Osteoblast (primary cell): ENCODE results near the gene OSGEPL1. TPM values are rescaled to one million over a fixed set of nuclear protein-coding genes. Genes with fewer than 3 reads are reported as not detected.
"Not testable (repeated sequence)": the region's sequence is repeated elsewhere in the genome, so short reads cannot be mapped to it uniquely, and the experiment has no call there.

ENCODE experiments used
- DNase-seq: peaks from one replicate; pipeline ENCODE4 v3.0.0; 2011; ENCODE audit warnings: low spot score, mixed read lengths; ENCODE audit not compliant: insufficient read length; ENCODE audit errors: missing footprints
- H2AFZ ChIP-seq: 2 replicates; pipeline ENCODE4 v1.6.0; 2011; ENCODE audit warnings: mild to moderate bottlenecking, low read length
- H3K27ac ChIP-seq: 2 replicates; pipeline ENCODE4 v1.5.1; 2011; ENCODE audit warnings: mild to moderate bottlenecking, low read depth, low read length, moderate library complexity
- H3K27me3 ChIP-seq: 2 replicates; pipeline ENCODE4 v1.6.0; 2012; ENCODE audit warnings: mild to moderate bottlenecking, control low read depth, inconsistent platforms, low read length, moderate library complexity; ENCODE audit not compliant: insufficient read depth
- H3K36me3 ChIP-seq: 2 replicates; pipeline ENCODE4 v1.5.1; 2011; ENCODE audit warnings: mild to moderate bottlenecking, low read length, control low read depth, moderate library complexity; ENCODE audit not compliant: insufficient read depth
- H3K4me1 ChIP-seq: 2 replicates; pipeline ENCODE4 v1.5.1; 2011; ENCODE audit warnings: mild to moderate bottlenecking, low read length, control low read depth, moderate library complexity; ENCODE audit not compliant: insufficient read depth
- H3K4me2 ChIP-seq: 2 replicates; pipeline ENCODE4 v1.6.0; 2011; ENCODE audit warnings: mild to moderate bottlenecking, low read length; ENCODE audit not compliant: insufficient read depth
- H3K4me3 ChIP-seq: fragments of 200-600 bp; sonication (generic); 3 replicates; pipeline ENCODE4 v1.5.1; 2012; ENCODE audit warnings: mild to moderate bottlenecking, low read length, inconsistent platforms; ENCODE audit not compliant: insufficient read depth
- H3K79me2 ChIP-seq: 2 replicates; pipeline ENCODE4 v1.6.0; 2012; ENCODE audit warnings: mild to moderate bottlenecking, low read length, control low read depth, inconsistent platforms; ENCODE audit not compliant: insufficient read depth
- H3K9me3 ChIP-seq: 2 replicates; pipeline ENCODE4 v1.5.1; 2011; ENCODE audit warnings: low read depth, low read length, control low read depth
- H4K20me1 ChIP-seq: 2 replicates; pipeline ENCODE4 v1.6.0; 2012; ENCODE audit warnings: mild to moderate bottlenecking, low read length, control low read depth; ENCODE audit not compliant: insufficient read depth
- CTCF ChIP-seq: IDR thresholded peaks from 2 replicates; pipeline ENCODE4 v1.5.1; 2011; ENCODE audit warnings: mild to moderate bottlenecking, low read depth, low read length, moderate library complexity; ENCODE audit errors: extremely low read depth
- total RNA-seq: library from RNA; depleted of rRNA; stranded (reverse); fragments of >200 nt; gene quantifications from 2 replicates; pipeline ENCODE4 v1.2.3, GENCODE V29; 2012

OSGEPL1 gene
- total RNA-seq, 1 donor, result 7.2 TPM

- peaks cover 3% of the 10 kb centered on the region for H3K79me2 ChIP-seq
- TF ChIP-seq CTCF, result no peak
- peak overlapping the region; percentile 88 for H2AFZ ChIP-seq
- H3K4me2 ChIP-seq, result peak overlapping the region; percentile 90
- H3K27ac ChIP-seq, result peak overlapping the region; percentile 69
- no peak for DNase-seq
- H3K9me3 ChIP-seq, result no peaks in the 10 kb centered on the region
- peak overlapping the region; percentile 79 for H3K4me3 ChIP-seq
- no peaks in the 10 kb centered on the region for H3K27me3 ChIP-seq
- no peaks in the 10 kb centered on the region for H3K36me3 ChIP-seq
- H3K4me1 ChIP-seq, result peaks cover 14% of the 10 kb centered on the region
- H4K20me1 ChIP-seq, result no peaks in the 10 kb centered on the region
These were observed 402 bp downstream of the OSGEPL1 start for GRCh38 chr2:189762229-189762550.

GRCh38 chr2:189760154-189760553 is 2.4 kb downstream of the OSGEPL1 start:
- not testable (repeated sequence) for H3K36me3 ChIP-seq, H3K27ac ChIP-seq, H4K20me1 ChIP-seq, H3K9me3 ChIP-seq, DNase-seq, H2AFZ ChIP-seq, H3K4me3 ChIP-seq, H3K27me3 ChIP-seq, H3K4me2 ChIP-seq, H3K79me2 ChIP-seq
- peaks cover 14% of the 10 kb centered on the region for H3K4me1 ChIP-seq

GRCh38 chr2:189756311-189756952 is 6.2 kb downstream of the OSGEPL1 start:
- no peak overlapping the region for H3K27ac ChIP-seq
- TF ChIP-seq CTCF, result no peak
- H2AFZ ChIP-seq, result no peak overlapping the region
- H3K4me3 ChIP-seq, result no peak overlapping the region
- H4K20me1 ChIP-seq, result no peaks in the 10 kb centered on the region
- no peak overlapping the region for H3K4me2 ChIP-seq
- H3K36me3 ChIP-seq, result peaks cover 26% of the 10 kb centered on the region
- DNase-seq, result no peak
- H3K79me2 ChIP-seq, result no peaks in the 10 kb centered on the region
- H3K4me1 ChIP-seq, result no peaks in the 10 kb centered on the region
- no peaks in the 10 kb centered on the region for H3K9me3 ChIP-seq
- H3K27me3 ChIP-seq, result no peaks in the 10 kb centered on the region

DNA sequence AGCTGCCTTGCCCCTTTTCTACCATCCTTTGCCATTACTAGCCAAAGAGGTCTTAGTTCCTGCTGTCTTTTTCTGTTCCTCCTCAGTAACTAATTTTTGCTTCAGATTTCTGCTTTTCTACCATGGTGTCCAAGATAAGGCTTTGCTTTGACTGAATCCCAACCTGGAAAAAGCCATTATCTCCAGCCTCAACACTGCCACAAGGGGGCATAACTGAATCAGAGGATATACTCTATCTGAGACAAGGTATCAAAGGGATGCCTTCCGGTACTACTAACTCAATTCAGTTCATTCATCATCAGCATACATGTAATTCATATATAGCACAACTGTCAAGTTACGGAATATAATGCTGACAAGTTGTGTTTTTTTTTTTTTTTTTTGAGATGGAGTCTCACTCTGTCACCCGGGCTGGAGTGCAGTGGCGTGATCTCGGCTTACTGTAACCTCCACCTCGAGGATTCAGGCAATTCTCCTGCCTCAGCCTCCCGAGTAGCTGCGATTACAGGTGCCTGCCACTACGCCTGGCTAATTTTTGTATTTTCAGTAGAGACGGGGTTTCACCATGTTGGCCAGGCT is 11.4 kb downstream of the OSGEPL1 start:
- Histone ChIP-seq H2AFZ (no peak overlapping the region), H3K4me1 (no peaks in the 10 kb centered on the region)
- DNase-seq, result peak; percentile 66

More for the DNA sequence above, 11.4 kb downstream of the OSGEPL1 start:
- Histone ChIP-seq H4K20me1 (no peaks in the 10 kb centered on the region), H3K36me3 (peaks cover 46% of the 10 kb centered on the region), H3K9me3 (no peaks in the 10 kb centered on the region), H3K27ac (no peak overlapping the region), H3K79me2 (no peaks in the 10 kb centered on the region), H3K4me3 (no peak overlapping the region), H3K27me3 (no peaks in the 10 kb centered on the region), H3K4me2 (no peak overlapping the region)
- peak; percentile 74 for TF ChIP-seq CTCF
